MV-4-11 (cell line): ENCODE measurements around the gene EAF1.
A peak's percentile ranks its signal among the peaks of the same experiment; 100 is the strongest.
"Not testable (repeated sequence)": the region's sequence is repeated elsewhere in the genome, so short reads cannot be mapped to it uniquely, and the experiment has no call there.

ENCODE experiments used
- DNase-seq: peaks from one replicate; lab custom pipeline; 2025; lab: John Stamatoyannopoulos, UW

EAF1 gene

GRCh38 chr3:15427182-15427880 lies at the start of gene EAF1, which contains the start of gene METTL6:
Gene EAF1 (plus strand): TSS chr3:15427598. CDS start chr3:15427780, 182 bp downstream.
Gene METTL6 (minus strand): TSS chr3:15427544. CDS start chr3:15426511, 1,033 bp downstream.
- peak; percentile 74 for DNase-seq

GRCh38 chr3:15377961-15378791 lies 49.2 kb upstream of the EAF1 start:
- DNase-seq = peak; percentile 92

- DNase-seq = no peak
These were observed 46.2 kb upstream of the EAF1 start for GRCh38 chr3:15380980-15381890.

GRCh38 chr3:15382405-15382923 lies 44.9 kb upstream of the EAF1 start:
- no peak for DNase-seq

- DNase-seq = peak; percentile 6
These were observed 42.7 kb upstream of the EAF1 start for GRCh38 chr3:15384510-15385237.

- not testable (repeated sequence) for DNase-seq
These were observed 42.1 kb upstream of the EAF1 start for GRCh38 chr3:15385238-15385695.

- DNase-seq = no peak
These were observed 41.3 kb upstream of the EAF1 start for GRCh38 chr3:15385901-15386653.

- peak; percentile 30 for DNase-seq
These were observed 40.8 kb upstream of the EAF1 start for GRCh38 chr3:15386654-15386955.

- DNase-seq = no peak
These were observed 40.2 kb upstream of the EAF1 start for GRCh38 chr3:15387171-15387581.

GRCh38 chr3:15387735-15388134 lies 39.7 kb upstream of the EAF1 start:
- DNase-seq = no peak

- DNase-seq = not testable (repeated sequence)
These were observed 39.1 kb upstream of the EAF1 start for GRCh38 chr3:15388335-15388734.

GRCh38 chr3:15390460-15390859 lies 36.9 kb upstream of the EAF1 start:
- no peak for DNase-seq

- DNase-seq = no peak
These were observed 36.4 kb upstream of the EAF1 start for GRCh38 chr3:15391007-15391406.

GRCh38 chr3:15393252-15393651 lies 34.1 kb upstream of the EAF1 start:
- DNase-seq = not testable (repeated sequence)

GRCh38 chr3:15398731-15399133 lies 28.7 kb upstream of the EAF1 start:
- DNase-seq = not testable (repeated sequence)

- no peak for DNase-seq
These were observed 27.4 kb upstream of the EAF1 start for GRCh38 chr3:15399970-15400369.

GRCh38 chr3:15401936-15402335 lies 25.5 kb upstream of the EAF1 start:
- no peak for DNase-seq

- no peak for DNase-seq
These were observed 23.9 kb upstream of the EAF1 start for GRCh38 chr3:15403495-15403894.

GRCh38 chr3:15403965-15404364 lies 23.4 kb upstream of the EAF1 start:
- no peak for DNase-seq

GRCh38 chr3:15404767-15405166 lies 22.6 kb upstream of the EAF1 start:
- no peak for DNase-seq
